RCC 7860 (cell line): ENCODE measurements around the gene GNG13.
"Not testable (repeated sequence)": the region's sequence is repeated elsewhere in the genome, so short reads cannot be mapped to it uniquely, and the experiment has no call there.

Experiments used
- DNase-seq: peaks from one replicate; pipeline ENCODE4 v3.0.0-alpha.2; 2015; ENCODE audit warnings: low spot score
- FAIRE-seq: peaks from 2 replicates; lab custom pipeline; 2012; peaks lifted over from hg19 to GRCh38; lab: Jason Lieb, UNC

GNG13 gene, protein sequence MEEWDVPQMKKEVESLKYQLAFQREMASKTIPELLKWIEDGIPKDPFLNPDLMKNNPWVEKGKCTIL

DNA sequence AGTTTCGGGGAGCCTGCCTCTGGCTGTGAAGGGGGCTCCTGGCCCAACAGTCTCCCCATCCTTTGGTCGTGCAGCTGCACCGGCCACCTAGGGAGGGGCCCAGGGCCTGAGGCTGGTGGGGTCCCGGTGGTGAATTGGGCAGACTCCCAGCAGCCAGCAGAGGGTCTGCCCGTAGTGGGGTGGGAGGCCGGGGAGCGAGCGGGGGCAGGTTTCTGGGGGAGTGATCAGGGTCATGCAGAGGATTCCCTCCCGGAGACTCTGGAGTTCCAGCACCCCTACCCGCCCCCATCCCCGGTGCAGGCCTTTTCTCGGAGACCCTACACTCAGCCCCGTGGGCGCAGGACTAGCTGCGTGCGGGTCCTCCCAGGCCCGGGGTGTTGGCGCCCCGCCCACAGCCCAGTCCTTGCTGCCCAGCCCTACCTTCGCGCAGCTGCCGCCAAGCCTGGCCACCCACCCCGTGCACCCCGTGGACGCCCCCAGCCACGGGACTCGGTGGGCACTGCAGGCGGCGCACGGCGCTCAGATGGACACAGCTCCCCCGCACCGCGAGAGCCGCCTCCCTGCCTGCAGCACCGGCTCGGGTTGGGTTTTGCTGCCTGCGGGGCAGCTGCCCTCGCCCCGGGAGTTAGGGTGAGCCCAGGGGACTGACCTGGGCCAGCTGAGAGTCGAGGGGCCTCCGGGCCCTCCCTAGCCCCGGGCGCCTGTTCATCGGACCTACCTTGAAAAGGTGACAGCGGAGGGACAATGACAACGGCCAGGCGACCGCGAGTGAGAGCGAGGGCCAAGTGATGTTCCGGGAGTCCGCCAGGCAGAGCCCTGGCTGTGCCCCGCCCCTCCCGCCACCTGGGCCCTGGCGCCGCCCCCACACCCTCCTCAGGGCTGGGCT is at the start of gene GNG13:
Gene GNG13 (minus strand): TSS at position 787 of the 886 bp plus-strand sequence. CDS start 1,657 bp downstream, outside the sequence.
- DNase-seq, result no peak
- FAIRE-seq, result no peak

DNA sequence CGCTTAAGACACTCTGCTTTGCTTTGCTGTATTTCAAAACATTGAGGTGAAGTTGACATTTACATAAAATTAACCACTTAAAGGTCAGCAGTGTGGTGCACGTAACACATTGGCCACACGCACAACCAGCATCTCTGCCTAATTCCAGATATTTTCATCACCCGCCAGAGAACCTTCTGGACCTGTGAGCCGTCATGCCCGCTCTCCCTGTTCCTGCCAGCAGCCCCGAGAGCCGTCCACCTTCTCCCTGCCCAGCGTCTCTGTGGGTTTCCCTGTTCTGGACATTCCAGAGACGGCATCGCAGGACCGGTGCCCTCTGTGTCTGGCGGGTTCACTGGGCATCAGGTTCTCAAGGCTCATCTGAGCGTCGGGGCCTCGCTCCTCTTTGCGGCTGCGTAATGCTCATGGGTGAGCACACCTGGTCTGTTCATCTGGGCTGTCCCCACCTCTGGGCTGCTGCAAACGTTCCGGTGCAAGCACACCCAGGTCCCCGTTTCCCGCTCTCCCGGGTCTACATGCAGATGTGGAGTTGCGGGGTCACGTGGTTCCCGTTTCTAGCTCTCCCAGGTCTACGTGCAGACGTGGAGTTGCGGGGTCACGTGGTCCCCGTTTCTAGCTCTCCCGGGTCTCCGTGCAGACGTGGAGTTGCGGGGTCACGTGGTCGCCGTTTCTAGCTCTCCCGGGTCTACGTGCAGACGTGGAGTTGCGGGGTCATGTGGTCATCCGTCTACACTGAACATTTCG is 48.1 kb upstream of the GNG13 start:
- FAIRE-seq (no peak), DNase-seq (no peak)

DNA sequence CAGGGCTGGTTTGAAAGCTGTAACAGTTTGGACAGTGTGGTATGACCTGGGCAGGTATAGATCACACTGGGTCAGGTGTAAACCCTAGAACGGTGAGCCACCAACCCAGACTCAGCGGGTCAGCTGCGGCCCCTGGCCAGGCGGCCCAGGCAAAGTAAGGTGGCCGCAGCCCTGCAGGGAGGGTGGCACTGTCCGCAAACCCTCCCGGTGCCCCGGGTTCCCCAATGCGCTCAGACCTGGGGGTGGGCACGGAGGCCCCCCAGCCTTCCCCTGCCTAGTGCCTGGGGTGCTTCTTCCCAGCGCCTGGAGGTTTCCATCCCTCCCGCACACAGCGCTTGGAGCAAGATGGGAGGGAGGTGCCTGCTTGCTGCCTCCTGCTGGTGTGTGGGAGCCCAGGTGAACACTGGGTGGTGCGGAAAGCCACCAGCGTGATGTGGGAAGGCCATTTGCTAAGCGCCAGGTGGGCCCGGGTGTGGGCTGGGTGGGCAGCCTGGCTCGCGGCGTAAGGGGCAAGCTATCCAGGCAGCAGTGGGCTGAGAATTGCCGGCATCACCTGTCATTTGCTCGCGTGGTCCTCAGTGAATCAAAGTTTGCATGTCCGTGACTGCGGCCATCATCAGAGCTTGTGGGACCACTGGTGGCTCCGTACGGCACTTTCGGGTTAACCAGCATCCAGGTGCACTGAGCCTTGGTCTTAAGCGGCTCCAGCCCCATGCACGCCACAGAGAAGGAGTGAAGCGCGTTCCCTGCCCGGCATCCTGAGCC is 47.3 kb upstream of the GNG13 start:
- FAIRE-seq (no peak), DNase-seq (no peak)

DNA sequence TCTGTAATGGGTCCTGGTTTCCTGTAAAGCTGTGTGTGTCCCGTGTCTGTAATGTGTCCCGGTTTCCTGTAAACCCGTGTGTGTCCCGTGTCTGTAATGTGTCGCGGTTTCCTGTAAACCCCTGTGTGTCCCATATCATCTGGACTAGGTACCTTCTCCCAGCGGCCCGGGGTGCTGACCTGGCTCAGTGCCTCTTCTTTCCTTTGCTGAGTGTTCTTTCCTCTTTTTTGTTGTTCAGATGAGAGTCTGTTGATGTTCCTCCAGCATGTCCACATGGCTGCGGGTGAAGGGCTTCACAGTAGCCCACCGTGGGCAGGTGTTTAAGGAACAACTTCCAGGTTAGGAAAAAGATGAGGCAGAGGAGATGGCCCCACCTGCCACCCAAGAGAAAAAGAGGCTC is 46.6 kb upstream of the GNG13 start:
- DNase-seq (no peak), FAIRE-seq (no peak)

DNA sequence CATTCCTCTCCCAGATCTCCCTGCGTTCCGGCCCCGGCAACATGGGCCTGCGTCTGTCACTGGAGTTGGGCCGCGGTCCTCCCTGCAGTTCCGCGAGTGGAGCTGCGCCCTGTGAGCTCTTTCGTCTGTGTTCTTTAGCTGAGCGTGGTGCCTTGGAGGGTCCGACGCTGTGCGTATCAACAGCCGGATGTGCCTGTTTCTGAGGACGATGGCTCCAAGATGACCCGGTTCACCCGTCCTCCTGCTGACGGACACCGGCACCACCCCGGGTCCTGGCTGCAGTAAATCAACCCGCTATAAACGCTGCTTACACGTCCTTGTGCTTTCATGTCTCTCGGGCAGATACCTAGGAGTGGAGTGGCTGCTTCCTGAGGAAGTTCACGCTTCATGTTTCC is 44.8 kb upstream of the GNG13 start:
- DNase-seq (no peak), FAIRE-seq (no peak)

DNA sequence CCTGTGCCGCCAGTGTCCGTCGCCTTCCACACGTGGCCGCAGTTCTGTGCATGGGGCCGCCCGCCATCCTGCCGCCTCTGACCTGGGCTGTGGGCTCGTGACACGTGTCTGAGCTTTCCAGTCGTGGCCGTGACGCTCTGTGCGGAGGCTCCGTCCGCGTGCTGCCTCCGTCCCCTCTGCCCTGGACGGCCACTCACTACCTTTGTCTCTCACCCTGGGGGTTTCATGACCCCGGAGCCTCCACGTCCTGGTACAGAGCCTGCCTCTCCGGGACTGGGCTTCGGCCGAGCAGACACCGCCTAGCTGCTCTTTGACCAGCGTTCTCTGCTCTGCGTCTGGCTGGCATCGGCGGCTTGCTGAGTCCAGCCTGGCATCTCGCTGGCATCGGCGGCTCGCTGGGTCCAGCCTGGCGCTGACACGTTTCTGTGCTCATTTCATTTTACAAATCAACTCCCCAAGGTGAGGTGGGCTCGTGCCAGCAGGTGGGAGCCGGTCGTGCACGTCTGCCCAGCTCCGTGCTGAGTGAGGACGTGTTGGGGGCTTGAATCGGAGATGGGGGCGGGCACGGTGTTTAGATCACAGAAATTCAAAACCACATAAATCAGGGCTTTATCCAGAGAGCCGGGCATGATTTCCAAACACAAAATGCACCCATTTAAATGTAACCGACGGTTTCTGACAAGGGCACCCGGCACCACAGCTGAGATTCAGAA is 44.3 kb upstream of the GNG13 start:
- FAIRE-seq, result no peak
- no peak for DNase-seq

DNA sequence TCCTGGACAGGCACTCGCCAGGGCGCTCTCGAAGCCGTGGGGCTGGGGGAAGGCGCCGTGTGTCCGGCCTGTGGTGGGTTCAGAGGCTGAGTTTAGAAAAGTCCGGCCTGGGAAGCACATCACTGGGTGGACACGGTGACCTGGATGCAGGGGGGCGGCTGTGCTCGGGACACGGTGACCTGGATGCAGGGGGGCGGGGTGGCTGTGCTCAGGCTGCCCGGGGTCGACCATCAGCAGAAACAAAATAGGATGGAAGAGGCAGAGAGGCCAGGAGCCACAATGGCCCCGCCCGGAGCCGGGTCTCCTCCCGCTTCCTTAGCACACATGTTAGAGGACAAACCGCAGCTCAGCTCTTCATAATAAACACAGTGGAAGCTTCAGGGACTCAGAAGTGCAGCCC is 43.2 kb upstream of the GNG13 start:
- no peak for DNase-seq
- no peak for FAIRE-seq

DNA sequence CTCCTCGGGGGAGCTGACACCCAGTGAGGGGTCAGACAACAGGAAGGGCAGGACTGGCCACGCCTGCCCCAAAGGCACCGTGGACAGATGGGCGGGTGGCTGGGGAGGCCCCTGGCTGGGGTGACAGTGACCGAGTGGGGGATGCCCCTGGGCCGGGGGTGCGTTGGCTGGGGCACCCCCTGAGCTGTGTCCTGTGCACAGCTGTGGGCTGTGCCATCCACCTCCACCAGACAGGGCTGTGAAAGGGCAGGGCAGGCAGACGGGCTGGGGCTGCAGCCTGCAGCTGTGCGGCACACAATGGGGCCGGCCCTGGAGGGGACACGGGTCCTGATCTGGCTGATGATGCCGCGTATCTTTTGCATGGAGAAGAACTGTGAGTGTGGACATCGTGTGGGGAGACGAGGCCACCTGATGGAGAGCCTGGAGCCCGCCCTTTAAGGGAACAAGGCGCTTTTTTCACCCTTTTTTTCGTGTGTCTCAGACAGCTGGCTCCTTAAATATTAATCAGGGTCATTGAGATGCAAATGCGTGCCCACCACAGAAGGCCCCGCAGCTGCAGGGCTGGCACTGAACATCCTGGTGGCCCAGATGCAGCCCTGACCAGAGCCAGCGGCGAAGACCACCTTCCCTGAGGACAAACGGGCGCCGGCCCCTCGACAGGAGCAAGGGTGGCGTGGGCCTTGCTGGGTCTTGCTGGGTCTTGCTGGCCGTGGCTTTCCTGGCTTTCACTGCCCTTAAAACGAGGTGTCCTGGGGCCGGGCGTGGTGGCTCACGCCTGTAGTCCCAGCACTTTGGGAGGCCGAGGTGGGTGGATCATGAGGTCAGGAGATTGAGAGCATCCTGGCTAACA is 42.4 kb upstream of the GNG13 start:
- no peak for FAIRE-seq
- no peak for DNase-seq

DNA sequence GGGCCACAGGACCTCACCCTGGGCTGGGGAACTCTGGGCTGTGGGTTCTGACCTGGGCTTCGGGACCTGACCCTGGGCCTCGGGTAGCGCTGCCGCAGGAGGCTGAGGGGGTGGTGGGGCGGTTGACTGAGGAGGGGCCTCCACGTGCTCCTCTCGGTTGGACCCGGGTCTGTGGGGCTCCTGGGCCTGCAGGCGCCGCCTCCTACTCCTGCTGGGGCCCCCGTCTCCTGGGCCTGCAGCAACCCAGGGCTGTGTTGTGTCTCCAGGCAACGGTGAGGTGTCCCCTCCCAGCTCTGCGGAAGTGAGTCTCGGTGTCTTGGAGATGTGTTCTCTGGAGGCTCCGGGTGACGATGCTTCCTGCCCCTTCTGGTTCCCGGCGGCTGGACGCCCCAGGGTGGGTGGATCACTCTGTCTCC is 41.5 kb upstream of the GNG13 start:
- FAIRE-seq (no peak), DNase-seq (no peak)

DNA sequence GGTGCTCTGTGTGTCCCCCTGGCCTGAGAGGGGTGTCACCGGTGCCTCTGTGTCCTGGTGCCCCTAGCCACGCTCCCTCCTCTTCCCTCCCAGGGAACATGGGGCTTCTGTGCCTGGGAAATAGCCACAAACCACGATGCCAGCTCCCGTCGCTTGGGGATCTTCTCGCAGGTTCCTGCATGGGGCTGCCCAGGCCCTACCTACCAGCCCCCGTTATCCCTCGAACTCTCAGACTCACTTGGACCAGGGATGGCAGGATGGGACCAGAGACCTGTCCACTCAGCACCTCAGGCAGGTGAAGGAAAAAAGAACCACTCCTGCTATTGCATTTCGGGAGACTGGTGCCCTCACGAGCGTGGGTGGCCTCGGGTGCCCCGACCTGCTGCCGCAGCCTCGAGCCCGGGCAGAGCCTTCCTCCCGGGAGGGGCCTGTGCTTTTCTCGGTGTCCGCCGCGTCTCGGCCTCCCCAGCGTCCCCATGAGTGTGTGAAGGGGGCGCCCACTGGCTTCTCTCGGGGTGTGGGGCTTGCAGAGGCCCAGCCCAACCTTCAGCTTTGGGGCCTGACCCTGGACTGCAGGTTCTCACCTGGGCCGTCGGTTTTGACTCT is 41.0 kb upstream of the GNG13 start:
- FAIRE-seq (no peak), DNase-seq (no peak)

DNA sequence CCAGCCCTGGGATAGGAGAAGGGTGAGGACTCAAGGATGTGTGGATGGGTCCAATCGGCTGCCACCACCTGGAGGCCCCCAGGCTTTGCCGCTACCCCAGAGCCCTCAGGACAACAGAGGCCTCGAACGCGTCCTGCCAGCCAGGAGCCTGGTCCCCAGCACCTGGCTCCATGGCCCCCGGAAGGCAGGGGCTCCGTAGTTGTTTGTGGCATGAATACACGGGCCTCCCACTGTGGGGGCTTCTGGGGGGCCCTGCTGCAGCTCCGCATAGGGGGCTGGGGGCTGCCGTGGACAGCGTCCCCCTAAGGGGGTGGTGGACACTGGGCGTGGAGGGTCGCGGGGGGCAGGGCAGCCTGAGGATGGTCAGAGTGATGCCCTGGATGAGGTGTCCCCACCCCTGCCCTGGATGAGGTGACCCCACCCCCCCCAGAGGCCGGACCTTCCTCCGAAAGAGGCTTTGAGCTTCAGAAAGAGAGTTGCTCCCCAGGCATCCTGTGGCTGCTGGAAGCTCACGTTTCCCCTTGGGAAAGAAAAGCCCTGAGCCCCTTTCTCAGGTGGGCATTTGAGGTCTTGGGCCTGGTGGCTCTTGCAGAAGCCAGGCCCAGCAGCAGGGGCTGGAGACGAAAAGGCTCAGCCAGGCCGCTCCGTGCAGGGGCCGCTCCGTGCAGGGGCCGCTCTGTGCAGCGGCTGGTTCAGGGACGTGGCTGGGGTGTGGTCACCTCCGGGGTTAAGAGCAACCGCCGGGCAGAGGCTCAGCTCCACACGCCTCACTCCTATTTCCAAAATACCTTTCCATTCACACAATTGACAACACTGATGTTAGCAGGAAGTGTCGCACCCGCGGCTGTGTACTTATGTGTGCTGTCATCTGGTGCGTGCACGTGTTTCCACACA is 40.3 kb upstream of the GNG13 start:
- FAIRE-seq (no peak), DNase-seq (no peak)

DNA sequence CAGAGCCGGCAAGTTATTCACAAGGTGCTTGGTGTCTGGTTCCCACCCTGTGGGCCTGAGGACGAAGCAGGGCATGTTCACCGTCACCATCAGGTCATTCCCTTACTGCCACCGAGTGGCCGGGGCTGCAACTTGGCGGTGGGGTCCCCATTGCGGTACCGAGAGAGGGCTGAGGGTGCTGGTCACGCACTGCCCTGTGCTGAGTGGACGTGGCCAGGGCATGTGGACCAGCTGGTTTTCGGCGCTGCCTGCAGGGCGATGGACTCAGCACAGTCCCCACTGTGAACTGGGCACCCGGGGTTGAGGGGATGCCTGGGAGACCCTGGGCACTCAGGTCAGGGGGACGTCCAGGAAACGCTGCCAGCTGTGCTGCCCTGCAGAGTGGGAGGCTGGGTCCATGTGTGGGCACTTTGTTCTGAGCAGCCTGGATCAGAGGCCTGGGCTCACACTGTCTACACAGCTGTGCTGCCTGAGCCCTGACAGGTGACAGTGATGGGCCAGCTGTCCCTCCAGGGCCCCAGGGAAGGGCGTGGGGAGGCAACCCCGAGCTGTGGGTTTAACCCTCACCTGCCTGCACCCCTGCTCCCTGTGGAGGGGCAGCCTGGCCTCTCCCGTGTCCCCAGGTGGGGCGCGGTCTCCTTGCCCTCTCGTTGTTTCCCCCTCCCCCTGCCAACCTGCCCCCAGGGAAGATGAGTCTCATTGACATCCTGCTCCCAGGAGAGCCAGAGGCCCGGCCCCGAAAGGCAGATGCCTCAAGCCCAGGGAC is 39.3 kb upstream of the GNG13 start:
- FAIRE-seq (no peak), DNase-seq (no peak)

DNA sequence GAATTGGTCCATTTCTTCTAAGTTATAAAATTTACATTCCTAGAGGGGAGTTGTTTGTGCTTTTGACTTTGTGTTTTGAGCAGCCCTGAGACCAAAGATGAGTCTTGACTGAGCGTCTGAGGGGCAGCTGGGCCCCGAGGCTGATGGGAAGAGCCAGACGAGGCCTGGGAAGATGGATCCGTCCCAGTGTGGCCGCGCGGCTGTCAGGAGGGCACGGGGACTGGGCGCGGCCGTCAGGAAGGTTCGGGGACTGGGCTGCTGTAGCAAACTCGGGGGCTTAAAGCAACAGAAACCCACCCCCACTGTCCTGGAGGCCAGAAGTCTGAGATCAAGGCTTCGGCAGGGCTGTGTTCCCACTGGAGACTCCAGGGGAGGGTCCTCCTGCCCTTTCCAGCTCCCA is 38.2 kb upstream of the GNG13 start:
- DNase-seq, result no peak
- FAIRE-seq, result no peak

DNA sequence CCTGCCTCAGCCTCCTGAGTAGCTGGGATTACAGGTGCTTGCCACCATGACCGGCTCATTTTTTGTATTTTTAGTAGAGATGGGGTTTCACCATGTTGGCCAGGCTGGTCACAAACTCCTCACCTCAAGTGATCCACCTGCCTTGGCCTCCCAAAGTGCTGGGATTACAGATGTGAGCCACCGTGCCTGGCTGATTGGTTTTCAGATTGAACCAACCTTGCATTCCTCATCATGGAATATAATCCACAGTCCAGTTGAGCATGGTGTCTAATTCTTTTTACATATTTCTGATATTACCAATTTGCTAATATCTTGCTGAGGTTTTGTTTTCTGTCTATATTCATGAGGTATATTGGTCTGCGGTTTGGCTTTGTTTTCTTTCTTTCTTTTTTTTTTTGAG is 36.3 kb upstream of the GNG13 start:
- FAIRE-seq, result not testable (repeated sequence)

DNA sequence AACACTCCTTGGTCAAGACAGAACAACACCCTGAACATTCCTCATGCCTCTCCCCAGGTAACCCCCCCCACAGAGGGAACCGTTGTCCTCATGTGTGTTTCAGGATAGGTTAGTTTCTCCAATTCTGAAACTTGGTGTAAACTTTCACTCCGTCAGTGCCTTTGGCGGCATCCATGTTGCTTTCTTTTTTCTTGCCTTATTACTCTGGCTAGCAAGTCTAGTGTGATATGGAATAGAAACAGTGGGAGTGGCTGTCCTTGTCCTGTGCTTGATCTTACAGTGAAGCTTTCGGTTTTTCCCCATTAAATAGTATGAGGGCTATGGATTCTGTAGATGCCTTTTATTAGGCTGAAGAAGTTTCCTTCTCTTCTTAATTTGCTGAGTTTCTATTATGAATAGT is 35.7 kb upstream of the GNG13 start:
- no peak for FAIRE-seq

More for the DNA sequence above, 36.3 kb upstream of the GNG13 start:
- DNase-seq, result not testable (repeated sequence)

DNA sequence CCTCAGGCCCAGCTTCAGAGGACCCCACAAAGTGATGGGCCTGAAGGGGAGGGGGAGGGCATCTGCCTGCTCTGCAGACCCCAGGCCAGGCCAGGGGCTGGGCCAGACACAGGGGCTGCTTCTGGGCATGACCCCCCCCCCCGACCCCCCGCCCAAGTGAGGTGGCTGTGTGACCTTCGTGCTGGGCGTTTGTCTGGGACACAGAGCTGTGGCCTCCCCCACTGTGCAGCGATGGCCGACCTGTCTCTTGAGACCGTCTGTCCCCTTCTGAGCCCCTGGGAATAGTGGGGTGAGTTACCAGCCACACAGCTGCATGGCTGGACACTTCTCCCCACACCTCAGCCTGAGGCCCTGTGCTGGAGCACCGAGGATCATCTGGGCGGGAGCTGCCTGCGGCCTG is 34.8 kb upstream of the GNG13 start:
- no peak for DNase-seq
- no peak for FAIRE-seq

More for the DNA sequence above, 35.7 kb upstream of the GNG13 start:
- no peak for DNase-seq

DNA sequence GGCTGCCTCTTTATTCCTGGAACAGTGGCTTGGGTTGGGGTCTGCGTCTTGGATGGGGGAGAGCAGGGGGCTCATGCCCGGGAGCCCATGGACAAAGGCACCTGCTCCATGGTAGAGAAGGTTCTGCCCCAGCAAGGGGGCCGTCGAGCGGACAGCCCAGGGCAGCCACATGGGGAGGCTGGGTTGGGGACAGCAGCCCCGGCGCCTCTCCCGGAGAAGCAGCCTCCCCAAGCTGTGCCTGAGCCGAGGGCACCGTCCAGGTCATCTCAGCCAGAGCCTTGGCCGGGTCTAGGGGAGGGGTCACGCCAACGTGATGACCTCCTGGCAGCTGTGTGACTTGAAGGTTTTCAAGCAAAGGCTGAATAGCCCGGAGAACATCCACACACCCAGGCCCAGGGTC is 32.9 kb upstream of the GNG13 start:
- DNase-seq, result no peak
- no peak for FAIRE-seq
